ENCODE data around the gene SNED1.

Gene SNED1

DNA sequence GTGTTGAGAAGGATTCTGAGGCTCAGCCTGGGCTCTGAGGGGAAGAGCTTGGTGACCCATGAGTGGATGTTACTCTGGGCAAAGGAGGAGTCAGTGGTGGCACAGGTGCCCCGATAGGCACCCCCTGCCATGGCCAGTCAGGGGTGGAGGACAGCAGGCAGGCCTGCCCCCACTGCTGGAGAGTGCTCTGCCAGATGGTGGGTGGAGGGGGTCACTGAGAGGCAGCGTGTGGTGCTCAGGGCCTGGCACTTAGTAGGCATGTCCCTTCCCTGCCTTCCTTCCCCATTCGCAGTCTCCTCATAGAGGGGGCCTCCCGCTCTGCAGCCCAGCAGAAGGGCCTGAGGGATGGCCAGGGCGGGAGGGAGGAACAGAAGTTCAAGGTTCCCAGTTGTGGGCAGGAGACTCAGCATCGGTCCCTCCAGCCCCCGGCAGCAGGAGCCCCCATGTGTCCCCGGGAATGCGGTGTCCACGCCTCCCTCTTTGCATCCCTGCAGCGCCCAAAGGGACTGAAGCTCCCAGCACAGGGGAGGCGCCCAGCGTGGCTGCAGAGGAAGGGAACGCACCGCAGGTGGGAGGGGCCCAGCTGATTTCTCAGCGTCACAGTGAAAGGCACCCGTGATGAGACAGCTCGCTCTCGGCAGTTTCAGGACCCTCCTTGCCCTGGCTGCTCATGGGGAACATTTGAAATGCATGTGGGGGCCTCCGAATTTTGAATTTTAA lies 5.7 kb upstream of the SNED1 start:
- no peak for DNase-seq

DNA sequence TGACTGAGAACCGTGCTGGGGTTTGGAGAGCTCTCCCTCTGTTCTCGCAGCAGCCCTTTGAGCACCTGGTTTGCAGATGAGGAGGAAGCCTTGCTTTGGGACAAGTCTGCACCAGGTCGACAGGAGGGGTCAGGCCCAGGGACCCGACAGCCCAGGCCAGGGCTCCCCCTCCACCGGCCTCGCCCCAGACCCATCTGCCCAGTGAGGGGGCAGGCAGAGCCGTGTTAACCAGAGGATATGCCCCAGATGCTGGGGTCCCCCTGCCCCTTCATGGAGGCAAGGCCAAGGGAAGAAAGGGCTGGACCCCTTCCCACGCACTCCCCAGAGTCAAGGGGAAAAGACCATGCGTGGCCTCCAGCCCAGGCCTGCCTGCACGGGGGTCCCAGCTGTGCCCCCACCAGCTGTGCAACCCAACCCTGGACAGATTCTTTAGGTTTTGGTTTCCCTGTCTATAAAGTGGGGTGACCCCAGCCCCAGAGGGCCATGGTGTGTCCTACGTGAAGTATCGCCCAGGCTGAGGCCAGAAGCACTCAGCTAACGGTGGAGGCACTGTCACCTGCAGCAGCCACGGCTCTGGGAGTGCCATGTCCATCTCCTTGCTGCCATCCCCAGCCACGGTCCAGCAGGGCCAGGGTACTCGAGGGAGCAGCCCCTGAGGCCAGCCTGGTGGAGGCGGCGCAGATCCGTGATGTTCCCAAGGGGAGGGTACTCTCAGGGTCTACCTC lies 4.8 kb upstream of the SNED1 start:
- DNase-seq: no peak

DNA sequence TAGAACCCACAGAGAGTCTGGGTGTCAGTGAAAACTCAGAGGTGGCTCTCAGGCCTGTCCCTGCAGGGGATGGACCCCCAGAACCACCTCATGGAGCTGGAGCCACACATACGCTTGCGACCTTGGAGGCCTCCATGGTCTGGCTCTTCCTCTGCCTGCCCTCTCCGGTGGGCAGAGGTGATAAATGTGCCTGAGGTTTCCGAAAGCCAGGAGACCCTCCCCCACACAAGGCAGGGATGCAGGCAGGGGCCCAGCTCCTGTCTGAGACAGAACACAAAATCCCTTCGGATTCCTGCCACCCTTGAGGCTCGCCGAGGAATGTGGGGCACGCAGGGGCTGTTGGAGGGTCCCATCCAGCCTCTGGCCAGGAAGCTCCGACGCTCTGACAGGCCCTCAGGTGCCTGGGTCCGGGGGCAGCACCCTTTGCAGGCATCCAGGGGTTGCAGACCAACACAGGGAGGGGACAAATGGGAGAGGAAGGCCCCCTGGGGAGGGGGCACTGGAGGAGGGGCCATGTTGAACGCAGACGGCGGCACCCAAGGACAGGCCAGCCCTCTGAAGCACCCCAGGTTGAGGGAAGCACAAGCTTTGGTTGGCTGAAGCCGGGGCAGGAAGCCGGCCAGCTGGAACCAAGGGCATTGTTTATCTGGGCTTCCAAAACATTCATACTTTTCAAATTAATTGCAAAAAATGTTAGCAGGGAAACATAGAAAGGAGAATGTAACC lies 4.1 kb upstream of the SNED1 start:
- DNase-seq: no peak

DNA sequence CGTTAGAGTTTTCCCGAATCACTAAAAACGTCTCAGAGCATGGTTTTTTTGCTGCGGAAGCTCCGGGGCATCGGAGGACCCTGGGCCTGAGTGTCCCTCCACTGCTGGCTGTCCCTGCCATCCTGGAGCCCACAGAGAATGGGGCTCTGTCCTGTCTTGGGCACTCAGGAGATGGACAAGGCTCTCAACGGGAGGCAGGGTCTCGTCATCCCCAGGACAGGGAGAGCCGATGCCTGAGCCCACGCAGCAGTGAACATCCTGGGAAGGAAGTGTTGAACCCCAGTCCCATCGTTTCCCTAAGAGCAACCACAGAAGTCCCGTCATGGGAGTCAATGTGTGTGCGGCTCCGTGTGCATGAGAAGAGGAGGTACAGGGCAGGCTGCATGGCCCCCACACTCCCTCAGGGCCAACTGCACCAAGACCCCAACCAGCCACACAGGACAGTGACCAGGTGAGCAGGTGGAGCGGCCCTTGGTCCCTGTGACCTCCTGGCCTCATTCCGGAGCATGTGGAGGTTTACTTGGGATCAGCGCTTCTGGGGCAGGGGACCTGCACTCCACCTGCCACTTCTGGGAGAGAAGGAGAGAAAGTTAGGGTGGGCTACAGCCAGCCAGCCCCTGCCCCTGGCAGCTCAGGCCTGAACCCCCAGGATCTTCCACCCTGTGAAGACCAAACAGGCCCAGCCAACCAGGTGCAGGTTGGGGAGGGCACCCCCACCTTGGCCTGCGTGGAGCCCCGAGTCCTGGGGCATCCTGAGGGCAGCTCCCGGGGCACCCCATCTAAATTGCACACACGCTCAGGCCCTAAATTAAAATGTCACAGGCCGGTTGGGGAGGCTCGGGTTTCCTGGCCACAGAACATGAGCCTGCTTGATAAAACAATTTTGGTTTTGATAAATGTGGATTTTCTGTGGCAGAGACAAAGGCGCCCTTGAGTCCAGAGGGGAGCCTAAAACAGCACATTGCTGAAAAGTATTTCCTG lies 3.1 kb upstream of the SNED1 start:
- DNase-seq: no peak

DNA sequence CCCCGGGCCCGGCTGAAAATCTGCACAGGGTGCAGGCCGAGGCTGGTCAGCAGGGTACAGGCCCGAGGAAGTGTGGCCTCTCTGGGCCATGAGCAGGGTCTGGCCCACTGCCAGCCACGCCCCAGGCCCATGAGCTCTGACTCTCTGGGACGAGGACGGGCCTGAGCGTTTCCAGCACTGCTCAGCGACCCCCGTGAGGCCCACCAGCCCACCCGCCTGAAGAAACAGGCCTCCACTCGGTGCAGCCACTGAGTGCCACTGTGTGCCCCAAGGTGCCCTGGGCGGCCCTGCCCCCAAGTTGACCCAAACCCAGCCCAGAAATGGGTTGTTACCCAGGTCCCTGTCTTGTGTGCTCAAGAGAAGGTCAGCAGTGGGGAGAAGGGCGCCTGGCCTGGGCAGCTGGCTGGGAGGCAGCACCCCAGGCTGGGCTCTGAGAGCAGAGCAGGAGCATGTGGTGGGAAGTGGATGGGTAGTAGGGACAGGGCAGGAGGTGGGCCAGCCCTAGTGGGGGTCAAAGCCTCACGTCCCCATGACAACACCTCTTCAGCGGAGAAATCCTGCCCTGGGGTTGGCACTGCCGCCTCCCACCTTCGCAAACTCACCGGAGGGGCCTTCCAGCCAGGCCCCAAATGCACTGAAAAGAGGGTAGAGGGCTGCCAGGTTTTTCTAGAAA lies 2.1 kb upstream of the SNED1 start:
- no peak for DNase-seq

DNA sequence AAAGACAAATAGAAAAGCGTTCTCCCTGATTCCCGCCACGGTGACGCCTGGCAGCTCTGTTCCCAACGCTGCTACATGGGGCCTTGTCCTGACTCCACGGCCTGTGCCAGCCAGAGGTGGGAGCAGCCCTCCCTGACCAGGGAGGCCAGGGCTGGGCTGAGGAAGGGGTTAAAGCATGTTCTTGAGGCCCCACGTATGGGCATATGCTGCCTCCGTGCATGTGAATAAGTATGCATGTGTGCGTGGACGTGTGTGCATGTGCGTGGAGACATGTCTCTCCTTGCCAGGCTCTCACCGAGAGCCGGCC lies 1.6 kb upstream of the SNED1 start:
- DNase-seq: no peak

DNA sequence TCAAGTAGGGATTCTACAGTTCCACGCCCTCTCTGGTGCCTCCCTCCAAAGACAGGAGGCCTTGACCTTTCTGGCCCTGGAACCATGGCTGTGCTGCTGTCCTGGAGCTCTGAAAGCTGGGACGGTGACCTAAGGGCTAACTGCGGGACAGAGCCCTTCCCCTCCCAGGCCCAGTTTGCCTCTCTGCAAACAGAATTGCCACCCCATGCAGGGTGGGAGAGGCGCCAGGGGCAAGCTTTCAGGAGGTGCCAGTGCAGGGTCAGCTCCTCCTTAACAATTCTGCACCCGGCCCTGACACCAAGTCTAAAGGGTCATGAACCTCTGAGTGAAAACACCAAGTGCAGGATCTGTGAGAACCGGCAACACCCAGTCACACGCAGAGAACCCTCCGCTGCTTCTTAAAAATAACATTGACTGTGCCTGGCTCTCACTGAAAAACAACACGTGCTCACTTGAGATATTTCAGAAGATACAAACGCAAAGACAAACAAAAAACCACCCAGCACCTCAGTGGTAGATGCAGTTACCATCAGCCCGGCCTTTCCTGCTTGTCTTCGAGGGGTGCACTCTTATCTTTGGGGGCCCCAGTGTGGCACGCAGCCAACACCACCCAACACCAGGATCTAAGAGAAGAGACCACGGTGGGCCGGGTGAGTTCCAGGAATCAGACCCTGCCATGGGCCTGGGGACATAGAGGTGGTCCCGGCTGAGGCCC lies 1.1 kb upstream of the SNED1 start:
- no peak for DNase-seq

DNA sequence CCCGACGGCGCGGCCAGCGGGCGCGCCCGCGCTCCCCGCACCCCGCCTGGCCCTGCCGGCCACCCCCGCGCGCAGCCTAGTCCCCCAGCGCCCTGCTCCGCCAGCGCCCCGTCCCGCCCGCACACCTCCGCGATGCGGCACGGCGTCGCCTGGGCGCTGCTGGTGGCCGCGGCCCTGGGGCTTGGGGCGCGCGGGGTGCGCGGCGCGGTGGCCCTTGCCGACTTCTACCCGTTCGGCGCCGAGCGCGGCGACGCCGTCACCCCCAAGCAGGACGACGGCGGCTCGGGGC lies 232 bp downstream of the SNED1 start:
- no peak for DNase-seq

DNA sequence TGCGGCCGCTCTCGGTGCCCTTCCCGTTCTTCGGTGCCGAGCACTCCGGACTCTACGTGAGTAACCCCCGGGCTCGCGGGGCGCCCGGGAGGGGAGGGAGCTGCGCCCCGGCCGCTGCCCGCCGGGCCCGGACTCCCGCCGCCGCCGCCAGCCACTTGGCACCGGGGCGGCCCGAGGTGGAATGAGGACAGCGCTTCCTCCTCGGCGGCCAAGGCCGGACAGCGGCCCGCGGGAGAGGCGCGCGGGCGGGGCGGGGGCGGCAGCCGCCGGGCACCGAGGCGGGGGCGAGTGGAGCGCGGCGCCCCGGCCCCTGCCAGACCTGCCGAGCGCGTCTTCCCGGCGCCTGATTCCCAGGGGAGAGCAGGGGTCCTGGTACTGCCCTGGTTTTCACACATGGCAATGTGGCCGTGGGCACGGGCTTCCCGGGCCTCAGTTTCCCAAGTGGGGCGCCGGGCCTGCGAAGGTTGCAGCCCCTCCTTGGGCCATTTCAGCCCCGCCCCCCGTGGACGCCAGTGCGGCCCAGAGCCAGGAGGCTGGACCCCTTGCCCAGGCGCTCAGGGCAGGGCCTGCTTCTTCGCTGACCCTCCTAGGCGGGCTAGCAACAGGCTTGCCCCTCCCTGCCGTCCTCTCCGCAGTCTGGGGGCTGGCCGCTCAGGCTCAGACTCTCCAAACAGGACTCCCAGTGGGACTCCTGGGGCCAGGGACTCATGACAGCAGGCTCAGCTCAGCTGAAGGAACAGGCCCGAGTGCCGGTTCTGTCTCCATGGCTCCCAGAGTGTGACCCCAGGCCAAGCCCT lies 775 bp downstream of the SNED1 start:
- no peak for DNase-seq

DNA sequence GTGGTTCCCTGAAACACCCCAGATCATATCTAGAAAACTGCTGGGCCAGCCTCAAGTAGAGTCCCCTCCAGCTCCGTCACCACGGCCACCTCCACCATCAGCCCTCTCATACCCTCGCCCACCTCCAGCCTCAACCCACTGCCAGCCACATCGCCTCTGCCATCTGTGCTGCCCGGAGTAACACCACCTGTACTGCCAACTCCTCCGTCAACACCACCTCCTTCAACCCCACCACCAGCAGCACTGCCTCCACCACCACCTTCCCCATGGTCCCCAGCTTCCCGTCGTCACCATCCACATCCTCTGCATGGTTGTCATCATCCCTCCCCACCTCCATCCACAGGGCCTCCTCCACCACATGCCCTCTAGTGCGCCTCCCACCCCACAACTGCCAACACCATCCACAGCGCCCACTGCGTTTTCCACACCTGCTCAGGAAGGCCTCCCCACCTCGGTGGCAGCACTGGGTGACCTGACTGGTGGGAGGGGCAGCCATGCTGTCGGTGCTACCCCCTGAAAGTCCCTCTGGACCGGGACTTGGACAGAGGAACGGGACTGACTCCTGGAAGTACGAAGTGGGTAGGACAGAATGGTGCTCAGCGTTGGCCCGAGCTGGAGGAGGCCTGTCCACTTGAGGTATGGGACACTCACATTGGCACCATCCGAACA lies 1.6 kb downstream of the SNED1 start:
- no peak for DNase-seq

DNA sequence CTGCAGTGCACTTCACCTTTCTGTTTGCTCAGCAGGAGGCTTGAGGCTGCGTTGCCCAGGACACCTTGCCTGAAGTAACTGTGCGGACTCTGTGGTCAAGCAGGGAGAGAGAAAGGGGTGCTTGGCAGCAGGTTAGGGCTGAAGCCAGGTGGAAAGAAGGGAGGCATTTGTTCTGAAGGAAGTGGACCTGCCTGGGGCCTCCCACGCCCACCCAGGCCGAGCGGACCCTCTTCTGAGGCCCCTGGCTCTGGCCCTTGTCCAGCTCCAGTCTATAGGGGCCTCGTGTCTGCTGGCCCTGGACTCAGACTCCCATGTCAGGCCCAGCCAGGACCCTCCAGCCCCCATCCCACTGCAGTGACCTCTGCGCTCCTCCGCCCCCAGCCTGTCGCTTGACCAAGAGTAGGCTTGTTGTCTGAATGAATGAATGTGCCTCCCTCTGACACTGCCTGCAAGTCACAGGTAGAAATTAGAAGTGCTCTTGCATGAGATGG lies 2.5 kb downstream of the SNED1 start:
- no peak for DNase-seq

DNA sequence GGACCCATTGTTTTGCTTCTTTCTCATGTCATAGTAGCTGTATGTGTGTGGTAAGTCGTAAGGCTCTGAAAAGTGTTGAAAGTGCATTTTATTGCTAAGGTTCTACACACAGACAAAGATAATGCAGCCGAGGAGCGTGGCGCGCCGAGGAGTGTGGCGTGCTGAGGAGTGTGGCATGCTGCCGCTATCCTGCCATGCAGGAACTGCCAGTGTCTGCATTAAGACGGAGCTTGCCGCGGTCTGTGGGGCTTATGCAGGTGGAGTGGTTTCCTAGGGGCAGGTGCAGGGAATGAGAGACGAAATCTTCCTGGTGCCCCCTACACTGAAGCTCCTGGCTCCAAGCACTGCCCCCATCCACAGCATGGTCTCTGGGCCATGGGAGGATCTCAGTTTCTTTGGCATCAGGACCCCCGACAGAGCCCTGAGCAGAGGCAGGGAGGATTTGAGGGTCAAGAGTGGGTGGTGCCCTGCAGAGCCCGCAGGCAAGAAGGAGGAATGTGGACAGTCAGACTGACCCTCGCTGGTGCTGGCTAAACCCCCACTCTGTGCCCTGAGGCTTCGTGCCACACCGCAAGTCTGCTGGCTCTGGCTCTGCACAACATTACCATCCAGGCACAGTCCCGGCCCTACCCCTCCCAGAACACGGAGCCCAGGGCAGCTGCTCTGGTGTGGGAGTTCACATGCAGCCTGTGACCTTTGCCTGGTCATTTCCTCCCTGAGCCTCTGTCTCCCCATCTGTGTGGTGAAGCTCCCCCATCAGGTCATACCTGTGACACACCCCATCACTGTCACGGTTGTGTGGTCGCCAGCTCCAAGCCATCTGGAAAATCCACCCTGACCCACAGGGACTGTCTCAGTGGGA lies 3.2 kb downstream of the SNED1 start:
- DNase-seq: no peak

DNA sequence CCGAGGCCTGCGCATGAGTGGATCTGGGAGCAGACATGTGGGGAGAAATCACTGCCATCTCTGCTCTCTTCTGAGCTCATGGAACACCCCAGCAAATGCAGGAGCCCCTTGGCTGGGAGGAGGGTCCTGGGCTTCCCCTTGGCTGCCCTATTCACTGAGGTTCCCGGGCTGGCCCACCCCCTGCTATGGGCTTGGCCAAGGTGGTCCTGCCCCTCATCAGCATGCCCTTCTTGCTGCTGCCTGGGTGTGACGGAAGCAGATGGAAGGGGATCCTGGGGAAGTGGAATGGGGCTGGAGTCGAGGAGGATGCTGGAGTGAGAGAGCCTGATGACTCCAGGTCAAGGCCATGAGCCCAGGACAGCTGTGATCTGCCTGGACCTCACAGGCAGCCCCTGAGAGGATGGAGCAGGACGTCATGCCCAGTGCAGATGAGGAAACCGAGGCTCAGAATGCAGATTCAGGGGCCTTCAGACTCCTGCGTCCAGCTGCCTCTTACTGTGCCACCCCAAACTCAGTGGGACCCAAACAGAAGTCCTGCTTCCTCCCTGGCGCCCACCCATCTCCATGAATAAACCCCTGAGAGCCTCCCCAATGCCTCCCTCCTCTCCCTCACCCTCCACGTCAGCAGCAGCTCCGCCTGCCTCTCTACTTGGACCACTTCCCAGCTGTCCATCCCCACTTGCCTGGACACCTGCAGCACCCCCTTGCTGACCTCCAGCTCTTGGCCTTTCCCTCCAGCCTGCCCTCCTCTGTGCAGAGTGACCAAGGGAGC lies 4.0 kb downstream of the SNED1 start:
- DNase-seq: no peak

DNA sequence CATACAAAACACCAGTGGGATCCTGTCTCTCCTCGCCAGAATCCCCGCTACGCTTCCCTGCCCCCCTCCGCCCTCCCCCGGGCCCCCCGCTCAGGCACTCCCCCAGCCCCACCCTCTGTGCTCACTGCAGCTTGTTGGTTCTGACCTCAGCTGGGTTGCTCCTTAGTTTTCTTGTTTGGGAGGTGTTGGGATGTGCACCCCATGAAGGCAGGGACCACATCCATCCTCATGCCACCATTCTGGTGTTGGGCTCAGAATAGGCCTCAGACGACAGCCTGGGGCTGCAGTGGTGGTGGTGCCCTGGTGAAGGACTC lies 4.6 kb downstream of the SNED1 start:
- DNase-seq: no peak

DNA sequence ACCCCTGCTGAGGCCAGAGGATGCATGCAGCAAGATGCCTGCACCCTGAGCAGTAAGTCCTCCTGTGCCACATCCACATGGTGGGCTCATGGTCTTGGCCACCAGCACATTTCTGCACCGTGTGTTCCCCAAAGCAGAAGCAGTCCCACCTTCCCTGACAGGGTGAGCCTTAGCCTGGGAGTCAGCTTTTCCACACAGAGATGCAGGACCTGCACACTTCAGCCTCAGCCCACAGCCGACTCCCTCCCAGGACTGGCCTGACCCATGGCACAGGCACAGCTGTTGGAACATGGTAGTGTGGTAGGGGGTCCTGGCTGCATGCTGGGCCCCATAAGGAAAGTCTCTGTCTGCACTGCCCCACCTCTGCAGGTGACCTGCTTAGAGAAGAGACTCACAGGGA lies 5.0 kb downstream of the SNED1 start:
- DNase-seq: no peak

DNA sequence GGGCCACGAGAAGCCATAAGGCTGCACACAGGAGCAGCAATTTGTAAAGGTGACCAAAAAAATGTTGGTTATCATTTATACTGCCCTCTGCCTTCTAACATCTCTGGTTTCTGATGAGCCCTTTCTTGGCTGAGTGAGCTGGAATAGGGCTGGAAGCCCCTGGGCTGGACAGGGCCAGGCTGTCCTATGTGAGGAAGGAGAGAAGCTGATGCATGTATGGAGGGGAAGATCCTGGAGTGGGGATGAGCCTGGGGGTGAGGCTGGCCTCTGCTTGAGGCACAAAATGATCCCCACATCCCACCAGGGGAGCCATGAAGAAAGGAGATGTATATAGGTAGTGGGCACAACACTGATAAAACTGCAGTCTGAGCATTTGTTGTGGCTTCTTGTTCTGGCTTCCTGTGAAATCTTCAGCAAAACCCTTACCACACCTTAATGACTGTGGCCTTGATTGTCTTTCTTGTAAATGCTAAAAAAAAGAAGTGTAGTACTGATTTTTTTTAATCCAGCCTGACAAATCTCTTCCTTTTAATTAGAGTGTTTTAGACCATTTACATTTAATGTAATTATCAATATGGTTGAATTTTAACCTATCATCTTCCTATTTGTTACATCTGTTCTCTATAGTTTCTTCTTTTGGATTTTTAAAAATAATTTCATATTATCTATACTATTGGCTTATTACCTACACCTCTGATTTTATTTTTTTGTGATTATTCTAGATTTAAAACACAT lies 5.6 kb downstream of the SNED1 start:
- DNase-seq: no peak

DNA sequence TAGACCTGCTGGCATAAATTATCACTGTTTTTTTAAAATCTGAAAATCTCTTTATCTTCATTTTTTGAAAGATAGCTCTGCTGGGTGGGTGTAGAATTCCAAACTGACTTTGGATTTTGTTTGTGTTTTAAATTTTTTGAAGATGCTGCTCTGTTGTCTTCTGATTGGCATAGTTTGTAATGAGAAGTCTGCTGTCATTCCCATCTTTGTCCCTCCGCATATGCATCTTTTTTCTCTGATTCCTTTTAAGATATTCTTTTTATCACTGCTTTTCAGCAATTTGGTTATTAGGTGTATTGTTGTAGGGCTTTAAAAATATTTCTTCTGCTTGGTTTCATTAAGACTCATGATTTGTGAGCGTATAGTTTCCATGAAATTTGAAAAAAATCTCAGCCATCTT lies 7.2 kb downstream of the SNED1 start:
- no peak for DNase-seq

DNA sequence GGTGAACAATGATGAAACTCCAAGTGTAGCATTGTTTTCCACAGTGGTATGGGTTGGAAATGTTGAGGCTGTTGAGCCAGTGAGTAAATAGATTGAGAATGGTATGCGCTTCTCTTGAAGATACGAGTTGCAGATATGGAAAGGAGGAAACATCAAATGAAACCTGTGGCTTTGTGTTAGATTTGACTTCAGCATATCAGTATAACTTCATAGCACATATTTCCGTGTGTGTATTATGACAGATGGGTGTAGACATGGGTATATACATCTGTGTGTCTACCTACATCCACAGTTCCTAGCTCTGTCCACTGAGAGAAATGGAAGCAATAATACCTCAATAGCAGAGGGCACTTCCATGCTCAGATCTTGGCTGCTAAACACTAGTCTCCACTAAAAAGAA lies 8.0 kb downstream of the SNED1 start:
- no peak for DNase-seq
